WTC11 (cell line): ENCODE results near the gene C6orf52. TPM values are rescaled to one million over a fixed set of nuclear protein-coding genes. Genes with fewer than 3 reads are reported as not detected.

ENCODE experiments used
- ATAC-seq: fragments of 200-7000 bp; cut with Tn5 transposase; 2 replicates; pipeline ENCODE4 v1.10.0; 2021; ENCODE audit warnings: mild to moderate bottlenecking, moderate library complexity
- CTCF ChIA-PET: fragments of 300-600 bp; sonication (Branson Sonifier 250); formaldehyde crosslinking; loops from one replicate; lab custom pipeline; 2021; ENCODE audit warnings: antibody characterized with exemption; lab: Charles Lee
- POLR2A ChIA-PET: fragments of 350-600 bp; sonication (Branson Sonifier 250); formaldehyde crosslinking; loops from one replicate; lab custom pipeline; 2021; ENCODE audit warnings: antibody characterized with exemption; lab: Charles Lee
- DNase-seq: peaks from one replicate; pipeline ENCODE4 v3.0.0; 2021; ENCODE audit warnings: low spot score
- H3K27ac Mint-ChIP-seq: 2 replicates; pipeline ENCODE4 v1.8.0; 2021; ENCODE audit warnings: mixed read lengths
- H3K27me3 Mint-ChIP-seq: 2 replicates; pipeline ENCODE4 v1.8.0; 2021; ENCODE audit warnings: low read depth, mild to moderate bottlenecking, moderate library complexity, mixed read lengths
- H3K36me3 Mint-ChIP-seq: 2 replicates; pipeline ENCODE4 v1.8.0; 2021; ENCODE audit warnings: mixed read lengths
- H3K4me1 Mint-ChIP-seq: 2 replicates; pipeline ENCODE4 v1.8.0; 2022; ENCODE audit warnings: mixed read lengths
- H3K4me3 Mint-ChIP-seq: 2 replicates; pipeline ENCODE4 v1.8.0; 2021; ENCODE audit warnings: mild to moderate bottlenecking, moderate library complexity, mixed read lengths
- H3K9me3 Mint-ChIP-seq: 2 replicates; pipeline ENCODE4 v1.8.0; 2021; ENCODE audit warnings: mixed read lengths
- ATF6 ChIP-seq: sonication (generic); formaldehyde crosslinking; IDR thresholded peaks from 2 replicates; pipeline ENCODE4 v1.8.1; 2023; ENCODE audit warnings: mild to moderate bottlenecking, missing genetic modification reagents
- CBFB ChIP-seq: sonication (generic); formaldehyde crosslinking; IDR thresholded peaks from 2 replicates; pipeline ENCODE4 v1.8.1; 2022; ENCODE audit warnings: mild to moderate bottlenecking, low read depth, missing genetic modification reagents
- CREB1 ChIP-seq: sonication (generic); formaldehyde crosslinking; IDR thresholded peaks from 2 replicates; pipeline ENCODE4 v1.8.0; 2023; ENCODE audit warnings: mild to moderate bottlenecking, missing genetic modification reagents
- FOXK1 ChIP-seq: sonication (generic); formaldehyde crosslinking; IDR thresholded peaks from 2 replicates; pipeline ENCODE4 v1.8.0; 2022; ENCODE audit warnings: mild to moderate bottlenecking, moderate library complexity, missing genetic modification reagents
- GTF2I ChIP-seq: fragments of 250-450 bp; sonication (Bioruptor Pico); conservative IDR thresholded peaks from 2 replicates; pipeline ENCODE4 v1.4.0; 2021; ENCODE audit warnings: mild to moderate bottlenecking
- HMGA2 ChIP-seq: fragments of 250-450 bp; sonication (Bioruptor Pico); IDR thresholded peaks from 2 replicates; pipeline ENCODE4 v1.4.0; 2021; ENCODE audit warnings: mild to moderate bottlenecking, moderate library complexity
- MLX ChIP-seq: sonication (generic); formaldehyde crosslinking; IDR thresholded peaks from 2 replicates; pipeline ENCODE4 v1.8.1; 2023; ENCODE audit warnings: mild to moderate bottlenecking, missing genetic modification reagents, moderate library complexity
- NR2C2 ChIP-seq: sonication (generic); formaldehyde crosslinking; IDR thresholded peaks from 2 replicates; pipeline ENCODE4 v1.8.0; 2022; ENCODE audit warnings: mild to moderate bottlenecking, missing genetic modification reagents
- NR3C1 ChIP-seq: sonication (generic); formaldehyde crosslinking; conservative IDR thresholded peaks from 2 replicates; pipeline ENCODE4 v1.8.1; 2023; ENCODE audit warnings: low read depth, mild to moderate bottlenecking, missing genetic modification reagents
- TP53 ChIP-seq: sonication (generic); formaldehyde crosslinking; IDR thresholded peaks from 2 replicates; pipeline ENCODE4 v1.8.1; 2023; ENCODE audit warnings: mild to moderate bottlenecking, missing genetic modification reagents
- ZMAT4 ChIP-seq: fragments of 250-450 bp; sonication (Bioruptor Pico); IDR thresholded peaks from 2 replicates; pipeline ENCODE4 v1.9.0; 2021; ENCODE audit warnings: mild to moderate bottlenecking
- ZNF219 ChIP-seq: sonication (generic); formaldehyde crosslinking; IDR thresholded peaks from 2 replicates; pipeline ENCODE4 v1.8.0; 2023; ENCODE audit warnings: missing genetic modification reagents, mild to moderate bottlenecking, borderline replicate concordance
- ZNF416 ChIP-seq: fragments of 250-450 bp; sonication (Bioruptor Pico); IDR thresholded peaks from 2 replicates; pipeline ENCODE4 v1.9.0; 2021; ENCODE audit warnings: mild to moderate bottlenecking, inconsistent platforms
- total RNA-seq: library from RNA; stranded (reverse); gene quantifications from 3 replicates; pipeline ENCODE4 v1.2.3, GENCODE V29; 2021
- TF ChIP-seq, protein P1 (sequence below): sonication (generic); formaldehyde crosslinking; conservative IDR thresholded peaks from 2 replicates; pipeline ENCODE4 v1.8.1; 2022; ENCODE audit warnings: mild to moderate bottlenecking, missing genetic modification reagents
- TF ChIP-seq, protein P2 (sequence below): sonication (generic); formaldehyde crosslinking; IDR thresholded peaks from 2 replicates; pipeline ENCODE4 v1.8.1; 2023; ENCODE audit warnings: mild to moderate bottlenecking, missing genetic modification reagents
- TF ChIP-seq, protein P3 (sequence below): sonication (generic); formaldehyde crosslinking; IDR thresholded peaks from 2 replicates; pipeline ENCODE4 v1.8.1; 2022; ENCODE audit warnings: mild to moderate bottlenecking, missing genetic modification reagents, moderate library complexity, borderline replicate concordance

Gene C6orf52
- total RNA-seq, 1 experiment from 2014 or later = 0.42 TPM

DNA sequence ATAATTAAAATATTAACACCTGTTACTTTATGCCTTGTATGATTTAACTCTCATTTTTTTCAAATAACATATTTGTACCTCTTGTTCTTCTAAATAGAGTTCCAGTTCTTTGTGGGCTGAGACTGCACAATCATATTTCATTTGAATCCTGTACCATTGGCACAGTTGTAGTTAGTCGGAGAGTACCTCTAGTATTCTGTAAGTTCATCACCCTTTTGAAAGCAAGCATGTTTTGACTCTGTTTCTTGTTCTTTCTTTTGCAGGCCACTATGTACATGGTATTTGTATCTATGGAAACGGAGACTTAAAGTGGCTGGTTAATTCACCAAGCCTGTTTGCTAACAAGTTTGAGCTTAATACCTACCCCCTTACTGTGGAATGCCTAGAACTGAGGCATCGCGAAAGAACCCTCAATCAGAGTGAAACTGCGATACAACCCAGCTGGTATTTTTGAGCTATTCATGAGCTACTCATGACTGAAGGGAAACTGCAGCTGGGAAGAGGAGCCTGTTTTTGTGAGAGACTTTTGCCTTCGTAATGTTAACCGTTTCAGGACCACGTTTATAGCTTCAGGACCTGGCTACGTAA is 68.2 kb downstream of the C6orf52 start:
- H3K4me3 Mint-ChIP-seq = no peak overlapping the region
- H3K27me3 Mint-ChIP-seq = no peaks in the 10 kb centered on the region
- ATAC-seq = no peak
- DNase-seq = no peak
- H3K4me1 Mint-ChIP-seq = no peaks in the 10 kb centered on the region
- peaks cover 2% of the 10 kb centered on the region; the same call in 1 of the 2 replicates for H3K9me3 Mint-ChIP-seq
- peaks cover 64% of the 10 kb centered on the region for H3K36me3 Mint-ChIP-seq
- TF ChIP-seq ZNF219 (no peak), TP53 (CRISPR knock-in tag) (no peak), ZMAT4 (CRISPR knock-in tag) (no peak), CBFB (CRISPR knock-in tag) (no peak), NR3C1 (CRISPR knock-in tag) (no peak), ATF6 (CRISPR knock-in tag) (no peak)
- TF ChIP-seq, protein P1, sequence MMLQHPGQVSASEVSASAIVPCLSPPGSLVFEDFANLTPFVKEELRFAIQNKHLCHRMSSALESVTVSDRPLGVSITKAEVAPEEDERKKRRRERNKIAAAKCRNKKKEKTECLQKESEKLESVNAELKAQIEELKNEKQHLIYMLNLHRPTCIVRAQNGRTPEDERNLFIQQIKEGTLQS (CRISPR knock-in tag) = no peak
- POLR2A ChIA-PET = no interaction called here
- peak overlapping the region; percentile 38; the same call in 1 of the 2 replicates for H3K27ac Mint-ChIP-seq
- CTCF ChIA-PET = no interaction called here

GRCh38 chr6:10624836-10625235 is 69.6 kb downstream of the C6orf52 start:
- no peak for ATAC-seq
- no peak overlapping the region for H3K4me3 Mint-ChIP-seq
- CTCF ChIA-PET = no interaction called here

GRCh38 chr6:10621847-10622246 is 72.6 kb downstream of the C6orf52 start:
- peaks cover 65% of the 10 kb centered on the region for H3K36me3 Mint-ChIP-seq
- peaks cover 3% of the 10 kb centered on the region; the same call in 1 of the 2 replicates for H3K9me3 Mint-ChIP-seq
- ATAC-seq = peak; percentile 83
- ChIA-PET POLR2A (interaction anchor here (0.7 to 1.5 kb wide), 2 partner anchors 23 to 117 kb away, joined by 3 to 5 read pairs; no protein-coding TSS in a partner anchor), CTCF (interaction anchor here (0.5 to 1.7 kb wide), 17 partner anchors 9 to 333 kb away, joined by 3 to 11 read pairs (median 6); partner anchors contain the start of gene GCNT2)
- no peaks in the 10 kb centered on the region for H3K4me1 Mint-ChIP-seq
- no peak overlapping the region for H3K4me3 Mint-ChIP-seq
- no peaks in the 10 kb centered on the region for H3K27me3 Mint-ChIP-seq
- TF ChIP-seq GTF2I (CRISPR knock-in tag) = no peak
- TF ChIP-seq FOXK1 (CRISPR knock-in tag) = no peak
- no peak for TF ChIP-seq ZNF416 (CRISPR knock-in tag)
- TF ChIP-seq, protein P2, sequence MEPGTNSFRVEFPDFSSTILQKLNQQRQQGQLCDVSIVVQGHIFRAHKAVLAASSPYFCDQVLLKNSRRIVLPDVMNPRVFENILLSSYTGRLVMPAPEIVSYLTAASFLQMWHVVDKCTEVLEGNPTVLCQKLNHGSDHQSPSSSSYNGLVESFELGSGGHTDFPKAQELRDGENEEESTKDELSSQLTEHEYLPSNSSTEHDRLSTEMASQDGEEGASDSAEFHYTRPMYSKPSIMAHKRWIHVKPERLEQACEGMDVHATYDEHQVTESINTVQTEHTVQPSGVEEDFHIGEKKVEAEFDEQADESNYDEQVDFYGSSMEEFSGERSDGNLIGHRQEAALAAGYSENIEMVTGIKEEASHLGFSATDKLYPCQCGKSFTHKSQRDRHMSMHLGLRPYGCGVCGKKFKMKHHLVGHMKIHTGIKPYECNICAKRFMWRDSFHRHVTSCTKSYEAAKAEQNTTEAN (CRISPR knock-in tag) = no peak
- no peak for TF ChIP-seq MLX (CRISPR knock-in tag)
- no peak for TF ChIP-seq ATF6 (CRISPR knock-in tag)
- no peak for TF ChIP-seq CREB1 (CRISPR knock-in tag)
- peak; percentile 28 for DNase-seq
- H3K27ac Mint-ChIP-seq = no peak overlapping the region

More at GRCh38 chr6:10624836-10625235, 69.6 kb downstream of the C6orf52 start:
- Mint-ChIP-seq H3K27me3 (no peaks in the 10 kb centered on the region), H3K4me1 (no peaks in the 10 kb centered on the region), H3K36me3 (peaks cover 72% of the 10 kb centered on the region), H3K27ac (peak overlapping the region; percentile 23), H3K9me3 (peaks cover 3% of the 10 kb centered on the region; the same call in 1 of the 2 replicates)
- POLR2A ChIA-PET = no interaction called here
- TF ChIP-seq NR2C2 (CRISPR knock-in tag) (no peak), HMGA2 (CRISPR knock-in tag) (no peak)
- TF ChIP-seq, protein P2 (CRISPR knock-in tag) = no peak
- TF ChIP-seq, protein P3, sequence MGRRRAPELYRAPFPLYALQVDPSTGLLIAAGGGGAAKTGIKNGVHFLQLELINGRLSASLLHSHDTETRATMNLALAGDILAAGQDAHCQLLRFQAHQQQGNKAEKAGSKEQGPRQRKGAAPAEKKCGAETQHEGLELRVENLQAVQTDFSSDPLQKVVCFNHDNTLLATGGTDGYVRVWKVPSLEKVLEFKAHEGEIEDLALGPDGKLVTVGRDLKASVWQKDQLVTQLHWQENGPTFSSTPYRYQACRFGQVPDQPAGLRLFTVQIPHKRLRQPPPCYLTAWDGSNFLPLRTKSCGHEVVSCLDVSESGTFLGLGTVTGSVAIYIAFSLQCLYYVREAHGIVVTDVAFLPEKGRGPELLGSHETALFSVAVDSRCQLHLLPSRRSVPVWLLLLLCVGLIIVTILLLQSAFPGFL (CRISPR knock-in tag) = no peak
- DNase-seq = no peak
